ENCODE measurements around the gene RGS7.

The RGS7 gene

DNA sequence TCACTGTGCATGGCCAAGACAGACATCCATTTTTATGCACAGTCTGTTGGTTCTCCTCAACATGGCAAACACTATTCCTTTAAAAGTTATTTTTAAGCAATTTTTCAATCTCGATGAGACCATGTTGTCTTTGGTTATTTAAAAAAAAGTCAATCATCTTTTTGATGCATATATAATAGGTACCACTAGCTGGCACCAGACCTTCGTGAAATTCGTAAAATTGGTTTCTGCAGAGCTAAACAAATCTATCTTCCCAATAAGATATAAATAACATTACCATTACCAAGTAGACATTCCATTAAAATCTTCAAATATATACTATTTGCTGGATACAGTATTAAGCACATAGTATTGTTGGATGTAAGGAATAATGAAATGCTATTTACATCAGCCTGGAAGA lies 525.1 kb downstream of the RGS7 start:
- no peak for DNase-seq (ENCODE audit: low read depth in 2 of 2)

DNA sequence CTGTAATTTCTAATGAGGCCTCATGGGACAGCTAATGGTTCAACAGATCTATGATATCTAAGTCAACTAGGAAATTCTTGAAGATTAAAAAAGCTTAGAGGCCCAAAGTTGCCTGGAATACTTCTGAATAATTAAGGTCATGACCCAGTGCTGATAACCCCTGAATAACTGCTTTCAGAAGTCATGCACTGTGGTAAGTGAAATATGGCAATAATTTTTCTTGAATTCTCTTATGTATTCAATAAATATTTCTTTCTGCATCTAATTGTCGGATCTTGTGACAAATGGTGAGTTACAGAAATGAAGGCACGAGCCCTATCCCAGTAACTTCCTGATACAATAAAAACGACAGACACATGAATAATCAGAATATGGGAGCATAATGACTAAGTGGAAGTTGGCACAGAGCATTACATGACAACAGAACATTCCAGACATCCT lies 525.8 kb downstream of the RGS7 start:
- no peak for DNase-seq (ENCODE audit: low read depth in 2 of 2)

DNA sequence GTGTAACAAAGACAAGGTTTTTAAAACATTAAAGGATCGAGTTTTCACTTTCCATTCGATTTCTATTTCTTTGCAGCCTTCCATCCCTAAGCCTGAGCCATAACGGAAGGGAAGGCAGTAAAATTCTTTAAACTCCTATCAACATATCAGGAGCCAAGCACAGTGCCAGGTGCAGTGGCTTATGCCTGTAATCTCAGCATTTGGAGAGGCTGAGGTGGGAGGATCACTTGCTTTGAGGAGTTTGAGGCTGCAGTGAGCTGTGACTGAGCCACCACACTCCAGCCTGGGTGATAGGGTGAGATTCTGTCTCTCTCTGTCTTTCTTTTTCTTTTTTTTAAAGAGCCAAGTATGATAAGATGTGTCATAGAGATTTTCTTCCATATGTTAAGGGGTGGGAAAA lies 527.5 kb downstream of the RGS7 start:
- DNase-seq (ENCODE audit: low read depth in 2 of 2): no peak

DNA sequence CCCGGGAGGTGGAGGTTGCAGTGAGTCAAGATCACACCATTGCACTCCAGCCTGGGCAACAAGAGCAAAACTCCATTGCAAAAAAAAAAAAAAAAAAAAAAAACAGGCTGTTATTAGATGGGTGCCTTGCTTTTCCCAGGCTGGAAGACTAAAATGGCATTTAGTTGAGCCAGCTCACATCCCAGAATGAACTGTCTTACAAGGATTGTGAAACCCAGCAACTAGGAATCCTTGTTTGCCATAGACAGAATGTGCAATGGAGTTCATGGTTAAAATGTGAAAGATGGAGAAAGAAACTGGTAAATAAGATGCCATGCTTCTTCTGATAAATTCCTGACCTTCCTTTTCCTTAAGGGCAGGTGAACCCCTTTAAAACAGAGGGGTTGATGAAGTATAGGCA lies 529.2 kb downstream of the RGS7 start:
- no peak for DNase-seq (ENCODE audit: low read depth in 2 of 2)

DNA sequence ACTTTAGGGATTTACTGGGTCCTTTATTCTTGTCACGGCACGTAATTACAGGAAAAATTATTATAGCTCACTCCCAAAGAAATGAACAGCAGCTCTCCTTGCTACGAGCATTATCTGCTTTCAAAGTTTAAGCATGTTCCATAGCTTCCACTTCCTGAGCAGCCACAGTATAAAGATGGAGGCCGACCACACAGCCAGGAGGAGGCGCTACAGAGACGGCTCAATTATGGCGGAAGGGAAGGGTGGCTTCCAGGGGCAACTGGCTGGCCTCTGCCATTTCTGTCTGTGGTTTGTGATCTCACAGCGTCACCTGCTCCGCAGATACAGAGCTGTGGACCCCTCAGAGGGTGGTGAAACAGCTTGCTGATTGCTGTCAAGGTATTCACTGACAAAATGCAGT lies 532.8 kb downstream of the RGS7 start:
- DNase-seq (ENCODE audit: low read depth in 2 of 2): no peak

DNA sequence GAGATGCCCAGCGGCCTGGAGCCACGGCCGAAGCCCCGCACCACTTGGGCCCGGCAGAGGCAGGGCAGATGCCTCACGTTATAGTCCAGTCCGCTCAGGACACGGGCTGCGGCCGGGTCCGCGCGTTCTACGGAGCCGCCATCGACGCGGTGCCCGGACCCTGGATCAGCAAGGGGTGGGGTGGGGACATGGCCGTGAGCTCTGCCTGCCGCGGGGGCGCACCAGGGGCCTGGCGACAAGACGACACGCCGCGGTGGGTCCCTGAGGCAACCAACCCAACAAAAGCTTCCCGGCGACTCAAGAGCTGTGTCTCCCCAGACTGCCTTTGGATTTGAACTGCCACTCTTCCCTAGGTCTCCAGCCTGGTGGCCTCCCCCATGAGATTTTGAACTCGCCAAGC lies 533.6 kb downstream of the RGS7 start:
- no peak for DNase-seq (ENCODE audit: low read depth in 2 of 2)

DNA sequence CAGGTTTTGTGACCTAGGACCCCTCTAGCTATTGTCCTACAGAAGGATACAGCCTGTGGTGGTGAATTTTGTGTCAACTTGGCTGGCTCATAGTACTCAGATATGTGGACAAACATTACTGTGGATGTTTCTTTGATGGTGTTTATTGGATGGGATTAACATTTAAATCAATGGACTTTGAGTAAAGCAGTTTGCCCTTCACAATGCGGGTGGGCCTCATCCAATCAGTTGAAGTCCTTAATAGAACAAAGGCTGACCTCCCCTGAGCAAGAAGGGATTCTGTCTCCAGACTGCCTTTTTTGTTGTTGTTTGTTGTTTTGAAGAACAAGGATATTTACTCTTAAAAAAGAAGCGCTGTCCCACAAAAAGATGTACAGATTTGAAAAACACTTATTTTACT lies 535.1 kb downstream of the RGS7 start:
- DNase-seq (ENCODE audit: low read depth in 2 of 2): no peak

DNA sequence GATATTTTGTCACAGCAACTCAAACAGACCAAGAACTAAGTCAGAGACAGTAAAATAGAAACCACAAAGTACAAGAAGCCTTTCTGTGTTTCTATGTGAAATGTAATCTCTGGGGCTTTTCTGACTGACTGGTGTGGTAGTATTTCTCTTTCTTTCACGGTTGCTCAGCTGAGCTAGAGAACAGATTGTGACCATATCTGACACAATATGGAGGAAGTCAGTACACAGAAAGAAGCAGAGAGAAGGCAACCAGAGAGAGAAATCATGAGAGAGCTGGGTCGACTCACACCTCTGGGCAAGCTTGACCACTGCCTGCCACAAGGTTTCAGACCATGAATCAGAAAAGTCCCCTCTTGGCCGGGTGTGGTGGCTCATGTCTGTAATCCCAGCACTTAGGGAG lies 536.2 kb downstream of the RGS7 start:
- no peak for DNase-seq (ENCODE audit: low read depth in 2 of 2)

DNA sequence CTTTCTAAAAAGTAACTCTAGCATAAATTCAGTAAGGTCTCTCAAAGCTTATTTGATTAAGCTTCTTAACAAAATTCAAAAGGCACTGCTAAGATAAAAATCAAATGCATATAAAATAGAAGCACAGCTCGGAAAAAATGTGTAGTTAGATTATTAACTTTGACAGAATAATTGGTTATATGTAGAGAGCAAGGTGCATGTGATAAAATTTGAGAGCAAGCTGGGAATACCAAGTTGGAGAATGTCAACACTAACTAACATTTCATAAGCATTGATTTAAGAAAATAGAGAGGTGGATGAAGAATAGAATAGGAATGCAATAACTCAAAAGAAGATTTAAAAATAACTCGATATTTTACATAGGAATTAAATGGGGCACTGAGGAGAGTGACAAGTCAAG lies 540.5 kb downstream of the RGS7 start:
- DNase-seq (ENCODE audit: low read depth in 2 of 2): no peak

DNA sequence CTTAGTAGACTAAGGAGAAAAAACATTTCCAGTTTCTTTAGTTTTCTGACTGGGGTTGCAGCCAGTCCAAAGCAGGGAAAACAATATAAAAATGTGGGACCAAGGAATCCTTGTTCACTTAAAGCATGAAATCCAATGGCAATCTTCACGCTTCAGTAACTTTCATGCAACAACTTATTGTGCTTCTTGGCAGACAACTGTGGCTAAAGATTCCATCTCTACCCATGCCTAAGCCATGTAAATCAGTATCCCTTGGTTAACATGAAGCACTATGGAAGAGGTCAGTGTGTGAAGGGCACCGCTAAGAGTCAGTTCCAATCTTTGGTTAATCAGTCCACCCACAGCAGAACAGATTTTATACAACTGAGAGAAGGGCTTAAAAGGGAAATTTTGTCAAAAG lies 543.3 kb downstream of the RGS7 start:
- DNase-seq (ENCODE audit: low read depth in 2 of 2): no peak

DNA sequence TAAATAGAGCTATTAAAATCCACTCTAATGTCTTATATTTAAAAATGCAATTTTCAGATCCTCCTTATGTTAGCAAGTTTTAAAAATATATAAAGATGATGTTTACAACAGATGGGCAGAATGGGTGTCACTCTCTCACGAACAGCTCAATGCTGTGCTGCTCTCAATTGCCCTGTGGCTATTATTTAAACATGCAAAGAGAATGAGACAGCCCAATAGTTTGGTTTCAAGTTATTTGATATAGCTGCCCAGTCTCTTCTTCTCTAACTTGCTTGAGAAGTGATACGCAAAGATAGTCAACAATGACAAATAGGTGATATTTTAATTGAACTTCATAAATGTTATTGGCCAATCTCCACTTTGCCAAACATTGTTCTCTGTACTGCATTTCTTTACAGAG lies 545.7 kb downstream of the RGS7 start:
- DNase-seq (ENCODE audit: low read depth in 2 of 2): no peak

DNA sequence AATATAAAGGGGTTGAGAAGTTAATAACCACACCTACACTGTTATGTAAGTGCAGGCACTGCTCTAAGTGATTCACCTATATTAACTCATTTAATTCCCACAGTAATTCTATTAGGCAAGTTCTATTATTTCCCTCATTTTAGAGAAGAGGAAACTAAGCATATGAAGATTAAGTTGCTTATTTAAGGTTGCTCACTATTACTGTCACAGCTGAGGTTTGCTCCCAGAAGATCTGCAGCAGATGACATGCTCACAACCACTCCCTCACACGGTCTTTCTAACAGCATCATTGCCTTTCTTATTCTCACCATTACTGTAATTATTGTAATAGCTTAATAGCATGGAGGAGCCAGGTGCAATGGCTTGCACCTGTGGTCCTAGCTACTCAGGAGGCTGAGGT lies 548.6 kb downstream of the RGS7 start:
- no peak for DNase-seq (ENCODE audit: low read depth in 2 of 2)

DNA sequence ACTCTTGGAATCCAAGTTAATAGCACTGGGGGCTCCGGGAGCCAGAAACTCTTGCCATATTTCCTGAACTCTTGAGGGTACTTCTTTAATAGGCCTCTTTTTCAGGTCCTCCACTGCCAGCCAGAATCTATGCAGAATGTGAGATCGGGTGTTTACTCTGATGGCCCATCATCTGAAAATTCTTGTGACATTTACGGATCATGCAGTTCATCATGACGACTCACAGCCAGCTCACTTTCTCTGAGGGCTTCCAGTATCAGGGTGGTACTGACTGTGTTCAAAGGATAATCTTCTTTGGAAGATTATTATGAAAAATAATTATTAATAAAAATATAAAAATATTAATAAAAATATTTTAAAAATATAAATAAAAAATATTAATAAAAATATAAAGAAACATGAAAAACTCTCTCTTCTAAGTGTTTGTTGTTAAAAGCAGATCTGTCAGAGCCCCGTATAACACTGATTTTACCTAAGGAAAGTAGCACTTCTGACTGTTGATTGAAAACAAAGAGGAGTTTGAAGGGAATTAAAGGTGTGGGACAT lies 550.7 kb downstream of the RGS7 start:
- no peak for DNase-seq (ENCODE audit: low read depth in 2 of 2)

DNA sequence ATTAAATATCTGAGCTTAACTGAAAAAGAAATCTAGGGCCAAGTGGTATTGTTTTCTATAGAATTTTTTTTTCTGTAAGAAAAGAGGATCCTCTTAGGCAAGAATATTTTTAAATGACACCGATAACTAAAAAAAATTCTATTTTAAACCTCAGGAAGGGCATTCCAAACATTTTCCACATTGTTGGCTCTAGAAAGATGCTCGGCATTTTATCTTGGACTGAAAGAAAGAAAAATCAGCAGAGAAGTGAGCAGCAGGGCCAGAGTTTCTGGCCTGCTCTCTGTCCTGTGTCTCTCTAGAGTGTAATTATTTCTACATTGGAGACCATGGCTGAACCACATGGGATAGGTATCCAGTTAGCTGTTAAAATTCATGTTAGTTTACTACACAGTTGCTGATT lies 552.5 kb downstream of the RGS7 start:
- DNase-seq (ENCODE audit: low read depth in 2 of 2): no peak

DNA sequence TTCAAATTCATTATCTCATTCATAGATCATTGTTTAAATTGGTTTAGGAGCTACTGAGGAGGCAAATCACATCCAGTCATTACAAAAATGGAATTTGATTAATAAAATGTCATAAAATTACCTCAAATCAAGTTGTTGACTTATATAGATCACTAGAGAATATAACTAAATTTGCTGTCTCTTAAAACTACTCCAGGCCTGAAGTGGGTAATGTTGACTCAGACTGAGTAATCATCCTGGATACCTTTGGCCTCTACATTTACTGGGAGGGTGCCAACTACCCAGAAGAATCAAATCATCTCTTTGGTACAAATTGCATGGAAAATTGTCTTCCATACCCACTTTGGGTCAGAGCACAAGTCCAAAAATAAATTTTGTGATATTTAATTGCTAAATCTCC lies 553.9 kb downstream of the RGS7 start:
- DNase-seq (ENCODE audit: low read depth in 2 of 2): no peak

DNA sequence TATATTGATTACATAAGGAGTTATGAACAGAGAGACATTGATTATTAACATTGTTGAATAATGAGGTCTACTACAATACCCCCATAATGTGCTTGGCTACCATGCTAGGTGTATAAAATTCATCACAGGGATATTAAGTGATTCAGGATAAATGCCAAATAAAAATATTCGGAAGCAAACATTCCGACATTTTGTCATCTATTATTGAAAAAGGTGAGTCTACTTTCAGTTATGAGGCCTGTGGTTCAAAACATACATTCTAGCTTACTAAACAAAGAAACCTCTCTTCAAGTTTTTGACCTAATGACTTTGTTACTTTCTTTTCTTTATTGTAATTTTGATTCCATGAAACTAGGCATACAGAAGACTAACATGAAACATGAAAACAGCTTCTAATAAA lies 554.7 kb downstream of the RGS7 start:
- DNase-seq (ENCODE audit: low read depth in 2 of 2): no peak

DNA sequence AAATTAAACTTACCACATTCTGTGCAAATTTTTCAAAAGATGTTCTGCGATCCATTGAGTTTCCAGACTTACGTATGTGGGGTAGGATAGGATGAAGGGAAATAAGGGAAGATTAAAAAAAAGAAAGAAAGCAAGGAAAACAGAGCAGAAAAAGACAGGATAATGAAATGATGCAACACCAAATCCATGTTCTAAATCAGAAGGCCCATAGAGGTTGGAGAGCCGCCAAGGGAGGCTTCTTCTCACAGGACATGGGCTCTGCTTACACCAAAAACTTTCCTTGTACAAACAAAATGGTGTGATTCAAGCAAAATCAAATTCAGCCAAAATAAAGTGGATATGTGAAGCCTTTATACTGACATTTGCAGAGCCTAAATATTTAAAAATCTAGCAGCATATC lies 555.6 kb downstream of the RGS7 start:
- DNase-seq (ENCODE audit: low read depth in 2 of 2): no peak

DNA sequence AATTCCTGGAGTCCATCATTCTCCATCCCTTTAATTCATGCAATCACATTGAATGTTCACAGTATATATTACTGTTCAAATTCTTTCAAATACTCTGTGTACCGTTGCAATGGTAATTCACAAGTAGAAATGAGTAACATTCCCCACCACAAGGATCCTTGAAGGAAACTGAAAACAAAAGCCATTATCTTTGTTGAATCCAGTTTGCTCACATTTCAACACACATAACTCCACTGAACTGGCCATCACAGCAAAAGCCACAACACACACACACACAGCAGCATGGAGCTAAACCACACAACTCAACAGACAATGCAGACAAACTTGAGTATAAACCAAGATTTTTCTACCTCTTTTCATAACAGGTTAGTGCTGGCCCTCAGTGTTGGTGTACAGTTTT lies 556.7 kb downstream of the RGS7 start:
- no peak for DNase-seq (ENCODE audit: low read depth in 2 of 2)

DNA sequence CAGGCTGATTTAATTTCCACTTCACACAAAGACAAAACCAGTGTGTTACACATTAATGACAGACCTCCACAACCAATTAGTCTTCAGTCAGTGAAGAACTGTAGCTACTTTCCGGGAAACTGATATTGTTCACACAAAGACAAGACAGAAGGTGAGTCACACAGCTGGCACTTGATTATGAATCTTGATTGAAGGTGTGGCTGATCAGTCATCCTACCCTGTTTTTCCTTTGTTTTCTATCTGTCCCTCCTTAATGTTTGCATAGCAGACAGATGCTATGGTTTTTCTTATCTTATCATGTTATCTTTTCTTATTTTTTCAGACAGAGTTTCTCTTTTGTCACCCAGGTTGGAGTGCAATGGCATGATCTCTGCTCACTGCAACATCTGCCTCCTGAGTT lies 560.0 kb downstream of the RGS7 start:
- no peak for DNase-seq (ENCODE audit: low read depth in 2 of 2)

DNA sequence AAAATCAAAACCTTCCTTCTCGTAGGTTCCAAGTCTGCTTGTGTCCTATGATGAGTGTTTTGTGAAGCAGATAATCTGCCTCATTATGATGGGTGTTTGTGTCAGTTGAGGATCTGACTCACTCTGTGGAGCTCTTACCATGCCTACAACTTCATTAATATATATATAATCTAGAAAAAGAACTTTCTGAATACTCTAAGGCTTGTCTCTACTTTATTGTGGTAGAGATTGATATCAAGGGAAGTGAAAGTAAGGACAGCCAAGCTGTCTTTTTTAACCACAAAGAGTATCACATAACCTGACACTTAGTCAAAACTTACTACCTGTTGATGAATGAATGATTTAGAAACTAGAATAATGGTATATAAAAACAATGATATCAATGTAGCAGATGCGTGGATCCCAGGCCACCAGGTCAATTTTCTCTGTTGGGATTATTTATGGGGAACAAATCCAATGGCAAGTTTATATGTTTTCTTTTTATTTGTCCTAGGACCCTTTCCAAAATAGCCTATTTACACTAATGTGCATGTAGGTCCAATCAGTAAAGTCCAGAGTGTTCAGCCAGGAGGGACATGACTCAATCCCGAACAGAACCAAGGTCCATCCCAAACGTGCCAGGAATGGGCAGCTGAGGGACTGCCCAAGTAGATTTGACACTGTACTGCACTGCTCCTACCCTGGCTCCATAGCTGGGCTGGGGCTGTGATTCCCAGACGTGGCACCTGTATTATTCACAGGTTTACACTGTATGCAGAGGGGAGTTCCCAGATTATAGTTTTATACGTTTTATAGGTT lies 562.8 kb downstream of the RGS7 start:
- no peak for DNase-seq (ENCODE audit: low read depth in 2 of 2)

DNA sequence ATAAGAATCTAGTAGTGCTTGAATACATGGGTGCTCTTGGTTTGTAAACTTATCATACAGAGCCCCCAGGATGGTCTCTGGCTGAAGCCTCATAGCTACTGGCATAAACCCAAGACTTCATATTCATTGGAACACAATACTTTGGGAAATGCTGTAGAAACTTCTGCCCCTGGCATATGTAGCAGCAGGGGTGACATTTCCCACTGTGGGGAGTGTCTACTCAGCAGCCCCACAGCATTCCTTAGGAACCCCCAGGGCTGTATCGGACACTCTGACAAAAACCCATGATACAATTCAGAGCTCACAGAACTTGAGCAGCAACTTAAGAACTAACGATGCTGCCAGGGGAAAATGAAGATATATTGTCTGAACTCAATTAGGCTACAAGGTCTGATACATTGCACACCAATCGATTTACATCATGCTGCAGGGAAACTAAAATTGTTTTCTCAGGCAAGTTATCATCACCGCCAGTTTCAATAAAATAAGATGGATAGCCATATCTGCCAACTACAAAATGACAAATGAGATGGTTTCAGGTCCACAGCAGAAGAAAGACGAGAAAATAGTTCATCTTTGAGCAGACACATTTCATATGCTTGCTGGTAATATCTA lies 564.0 kb downstream of the RGS7 start:
- DNase-seq (ENCODE audit: low read depth in 2 of 2): no peak

DNA sequence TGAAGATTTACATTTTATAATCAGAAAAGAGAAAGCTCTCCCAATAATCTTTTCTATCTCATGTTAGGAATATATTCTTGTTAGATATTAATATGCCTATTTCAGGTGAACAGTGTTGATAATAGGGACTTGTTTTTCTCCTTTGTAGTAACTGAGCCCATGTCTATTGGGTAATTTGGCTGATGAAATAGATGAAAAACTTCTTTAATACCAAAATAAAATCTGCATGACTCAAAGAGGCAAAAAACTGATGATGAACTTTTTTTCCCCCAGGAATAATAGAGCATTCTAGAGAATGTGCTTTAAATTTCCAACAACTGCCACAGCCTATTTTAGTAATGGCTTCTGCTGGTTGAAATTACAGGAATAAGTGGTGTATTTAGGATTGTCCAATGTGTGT lies 566.1 kb downstream of the RGS7 start:
- no peak for DNase-seq (ENCODE audit: low read depth in 2 of 2)

DNA sequence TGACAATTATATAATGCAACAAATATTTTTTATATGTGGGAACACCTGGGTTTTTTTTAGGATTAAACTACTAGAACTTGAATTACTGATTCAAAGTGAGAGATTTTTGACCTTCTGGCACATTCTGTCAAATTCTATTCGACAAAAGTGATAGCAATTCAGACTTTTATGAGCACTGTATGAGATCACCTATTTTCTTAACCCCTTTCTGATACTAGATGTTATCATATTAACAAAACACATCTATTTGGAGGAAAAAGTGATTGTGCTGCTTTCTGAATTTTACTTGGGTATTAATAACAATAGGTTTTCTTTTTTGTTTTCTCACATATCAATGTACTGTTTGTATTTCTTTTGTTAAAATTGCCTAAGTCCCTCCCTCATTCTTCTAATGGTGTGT lies 570.1 kb downstream of the RGS7 start:
- DNase-seq (ENCODE audit: low read depth in 2 of 2): no peak

DNA sequence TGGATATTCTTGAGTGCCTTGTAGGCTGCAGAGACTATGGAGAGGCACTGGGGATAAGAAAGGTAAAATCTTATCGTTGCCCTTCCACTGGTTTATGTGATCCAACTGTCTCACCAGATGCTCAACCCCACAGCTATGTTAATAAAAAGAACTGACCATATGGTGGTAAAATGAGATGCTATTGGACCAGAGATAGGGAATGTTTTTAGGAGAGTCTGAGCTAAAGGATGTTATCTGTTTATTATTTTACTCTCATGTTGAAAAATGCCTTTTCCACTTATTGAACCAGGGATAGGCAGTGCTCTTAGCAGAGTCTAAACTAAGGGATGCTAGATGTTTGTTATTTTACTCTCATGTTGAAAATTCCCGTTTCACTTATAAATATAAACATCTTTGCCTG lies 572.2 kb downstream of the RGS7 start:
- DNase-seq (ENCODE audit: low read depth in 2 of 2): no peak

Measured in stimulated activated CD8-positive, alpha-beta memory T cell treated with anti-CD3 and anti-CD28 coated beads, Interleukin-2, amount 100 ng/mL, for 48 hours (primary cell).